ENCODE data around the gene ZRSR2. TPM values are rescaled to one million over a fixed set of nuclear protein-coding genes. Genes with fewer than 3 reads are reported as not detected.

ZRSR2 gene
- total and polyA plus RNA-seq, 2 of the 8 experiments (the other 6 are each of a cell fraction or from before 2014, with no cell fraction given), result 3.9 to 6.9 TPM

GRCh38 chrX:15781961-15782699 lies 8.2 kb upstream of the ZRSR2 start:
- no peak for FAIRE-seq
- TF ChIP-seq PHF8 (conservative IDR thresholded peaks at IDR 0.05; ENCODE audit: low read depth, low read length) (no peak), NRF1 (IDR thresholded peaks at IDR 0.05; ENCODE audit: low read depth, low read length) (no peak), EP300 (IDR thresholded peaks at IDR 0.05; ENCODE audit: borderline replicate concordance in 1 of 2, low read depth in 2 of 2, low read length in 2 of 2) (no peak), SP4 (IDR thresholded peaks at IDR 0.05; ENCODE audit: low read length) (no peak), TAF7 (optimal IDR thresholded peaks at IDR 0.05; ENCODE audit: borderline replicate concordance, low read depth, low read length) (no peak), TEAD4 (IDR thresholded peaks at IDR 0.05; ENCODE audit: low read depth, low read length) (no peak), FOSL1 (IDR thresholded peaks at IDR 0.05; ENCODE audit: insufficient read depth, low read depth, low read length) (no peak), POU5F1 (IDR thresholded peaks at IDR 0.05; ENCODE audit: low read depth, low read length) (no peak), SAP30 (IDR thresholded peaks at IDR 0.05; ENCODE audit: insufficient read depth, insufficient replicate concordance, low read length) (no peak)
- TF ChIP-seq, protein P1, sequence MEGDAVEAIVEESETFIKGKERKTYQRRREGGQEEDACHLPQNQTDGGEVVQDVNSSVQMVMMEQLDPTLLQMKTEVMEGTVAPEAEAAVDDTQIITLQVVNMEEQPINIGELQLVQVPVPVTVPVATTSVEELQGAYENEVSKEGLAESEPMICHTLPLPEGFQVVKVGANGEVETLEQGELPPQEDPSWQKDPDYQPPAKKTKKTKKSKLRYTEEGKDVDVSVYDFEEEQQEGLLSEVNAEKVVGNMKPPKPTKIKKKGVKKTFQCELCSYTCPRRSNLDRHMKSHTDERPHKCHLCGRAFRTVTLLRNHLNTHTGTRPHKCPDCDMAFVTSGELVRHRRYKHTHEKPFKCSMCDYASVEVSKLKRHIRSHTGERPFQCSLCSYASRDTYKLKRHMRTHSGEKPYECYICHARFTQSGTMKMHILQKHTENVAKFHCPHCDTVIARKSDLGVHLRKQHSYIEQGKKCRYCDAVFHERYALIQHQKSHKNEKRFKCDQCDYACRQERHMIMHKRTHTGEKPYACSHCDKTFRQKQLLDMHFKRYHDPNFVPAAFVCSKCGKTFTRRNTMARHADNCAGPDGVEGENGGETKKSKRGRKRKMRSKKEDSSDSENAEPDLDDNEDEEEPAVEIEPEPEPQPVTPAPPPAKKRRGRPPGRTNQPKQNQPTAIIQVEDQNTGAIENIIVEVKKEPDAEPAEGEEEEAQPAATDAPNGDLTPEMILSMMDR (IDR thresholded peaks at IDR 0.05; ENCODE audit: control extremely low read depth in 1 of 3, insufficient read depth in 1 of 3, low read depth in 1 of 3, low read length in 3 of 3), result no peak

More at GRCh38 chrX:15781961-15782699, 8.2 kb upstream of the ZRSR2 start:
- Histone ChIP-seq H3K79me1 (ENCODE audit: low read depth, low read length) (no peaks in the 10 kb centered on the region), H3K79me2 (ENCODE audit: control insufficient read depth in 1 of 2, insufficient read depth in 2 of 2, low read length in 2 of 2) (no peaks in the 10 kb centered on the region), H2BK120ac (replicated peaks; ENCODE audit: low read depth, low read length) (no peak overlapping the region), H2AK5ac (ENCODE audit: low read depth, low read length) (no peak overlapping the region), H3K9ac (replicated peaks in 1 of 4; ENCODE audit: extremely low read depth in 1 of 4, low read depth in 3 of 4, low read length in 3 of 4) (no peak overlapping the region), H3K23me2 (ENCODE audit: low read depth, low read length) (no peaks in the 10 kb centered on the region), H4K20me1 (replicated peaks in 1 of 2; ENCODE audit: control insufficient read depth in 1 of 2, insufficient read depth in 2 of 2, low read length in 2 of 2) (no peaks in the 10 kb centered on the region), H3K23ac (ENCODE audit: insufficient read length) (no peak overlapping the region), H3K27me3 (replicated peaks in 1 of 4; ENCODE audit: control insufficient read depth in 3 of 4, extremely low read depth in 1 of 4, insufficient read depth in 3 of 4, low read length in 3 of 4) (no peaks in the 10 kb centered on the region), H3K14ac (ENCODE audit: insufficient read length) (no peak overlapping the region), H2BK12ac (ENCODE audit: low read depth, low read length) (no peak overlapping the region), H3K18ac (ENCODE audit: extremely low read depth, low read length) (no peak overlapping the region), H2BK15ac (ENCODE audit: low read length) (no peak overlapping the region), H3K36me3 (ENCODE audit: control insufficient read depth in 2 of 4, insufficient read depth in 4 of 4, low read length in 3 of 4) (peaks cover 0 to 3% (median 0%) of the 10 kb centered on the region in 4 experiments; a peak in 2 of 8 replicates), H3K27ac (ENCODE audit: low read depth, low read length) (no peak overlapping the region), H4K91ac (replicated peaks; ENCODE audit: insufficient read length, low read length) (no peak overlapping the region), H3K4ac (replicated peaks; ENCODE audit: insufficient read length, low read depth, low read length) (no peak overlapping the region), H3K56ac (replicated peaks; ENCODE audit: insufficient read length, low read depth, low read length) (no peak overlapping the region), H3K4me2 (ENCODE audit: insufficient read depth in 1 of 2, low read depth in 2 of 2, low read length in 2 of 2) (no peak overlapping the region), H2BK5ac (ENCODE audit: low read depth, low read length) (no peak overlapping the region), H3K9me3 (ENCODE audit: insufficient read depth in 2 of 2, low read depth in 1 of 2, low read length in 1 of 2) (no peaks in the 10 kb centered on the region), H4K8ac (ENCODE audit: extremely low read depth, insufficient read depth, low read length) (no peak overlapping the region), H2BK20ac (ENCODE audit: low read length) (no peak overlapping the region), H3K4me1 (replicated peaks in 1 of 4; ENCODE audit: control insufficient read depth in 3 of 4, insufficient read depth in 4 of 4, low read length in 3 of 4) (no peaks in the 10 kb centered on the region), H2AFZ (ENCODE audit: low read length) (no peak overlapping the region), H3K4me3 (ENCODE audit: extremely low read depth in 1 of 4, insufficient read depth in 2 of 4, low read depth in 3 of 4, low read length in 4 of 4) (no peak overlapping the region), H4K5ac (ENCODE audit: insufficient read length, low read depth, low read length) (no peak overlapping the region)
- ChIA-PET POLR2A (ENCODE audit: partially characterized antibody) (no interaction called here), CTCF (ENCODE audit: partially characterized antibody) (interaction anchor here (0.6 to 0.7 kb wide), 2 partner anchors 91 to 258 kb away, joined by 3 read pairs; no protein-coding TSS in a partner anchor)
- DNase-seq (ENCODE audit: low read depth in 1 of 2, low spot score in 2 of 2), result no peak
- 77% methylated on average over 13 of the region's 13 CpGs; no CpG with 5 or more reads in 1 of the 2 experiments for WGBS, 2 experiments (ENCODE audit: extremely low coverage in 1 of 2, insufficient coverage in 1 of 2, insufficient read length in 1 of 2, insufficient replicate concordance in 2 of 2, low coverage in 1 of 2, low lambda C conversion rate in 2 of 2, missing lambda C conversion rate in 1 of 2)

All from H1 (cell line).